ENCODE measurements around the gene HSPB8.
"Not testable (repeated sequence)": the region's sequence is repeated elsewhere in the genome, so short reads cannot be mapped to it uniquely, and the experiment has no call there.

The HSPB8 gene

DNA sequence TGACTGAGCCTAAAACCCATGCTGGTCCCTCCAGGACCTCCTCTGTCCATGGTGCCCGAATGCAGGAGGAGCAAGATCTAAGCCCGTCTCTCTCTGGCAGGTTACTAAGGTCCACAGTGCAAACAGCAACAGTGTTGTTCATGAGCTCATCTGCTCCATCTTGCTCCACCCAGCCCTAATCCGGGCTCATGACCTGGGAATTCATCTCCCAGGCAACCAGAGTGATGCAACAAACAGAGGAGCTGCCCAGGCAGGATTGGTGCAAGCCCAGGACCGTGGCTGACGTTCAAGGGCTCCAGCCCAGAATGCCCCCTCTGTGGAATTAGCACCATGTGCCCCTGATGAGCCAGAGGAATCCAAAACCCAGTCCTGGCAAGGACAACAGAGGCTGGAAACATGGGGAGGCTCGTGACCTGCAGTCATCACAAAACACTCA, 29.9 kb downstream of the HSPB8 start:
- no peak for DNase-seq

- DNase-seq: no peak
Measured at GRCh38 chr12:119211884-119212283, 33.2 kb downstream of the HSPB8 start.

GRCh38 chr12:119216084-119216483, 37.4 kb downstream of the HSPB8 start:
- DNase-seq: no peak

DNA sequence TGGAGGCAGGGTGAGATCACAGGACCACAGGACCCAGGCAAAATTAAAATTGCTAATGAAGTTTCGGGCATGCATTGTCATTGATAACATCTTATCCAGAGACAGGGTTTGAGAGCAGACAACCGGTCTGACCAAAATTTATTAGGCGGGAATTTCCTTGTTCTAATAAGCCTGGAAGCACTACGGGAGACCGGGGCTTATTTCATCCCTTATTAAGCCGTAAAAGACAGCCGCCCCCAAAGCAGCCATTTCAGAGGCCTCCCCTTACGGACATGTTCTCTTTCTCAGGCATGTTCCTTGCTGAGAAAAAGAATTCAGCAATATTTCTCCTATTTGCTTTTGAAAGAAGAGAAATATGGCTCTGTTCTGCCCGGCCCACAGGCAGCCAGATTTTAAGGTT, 40.1 kb downstream of the HSPB8 start:
- not testable (repeated sequence) for DNase-seq

DNA sequence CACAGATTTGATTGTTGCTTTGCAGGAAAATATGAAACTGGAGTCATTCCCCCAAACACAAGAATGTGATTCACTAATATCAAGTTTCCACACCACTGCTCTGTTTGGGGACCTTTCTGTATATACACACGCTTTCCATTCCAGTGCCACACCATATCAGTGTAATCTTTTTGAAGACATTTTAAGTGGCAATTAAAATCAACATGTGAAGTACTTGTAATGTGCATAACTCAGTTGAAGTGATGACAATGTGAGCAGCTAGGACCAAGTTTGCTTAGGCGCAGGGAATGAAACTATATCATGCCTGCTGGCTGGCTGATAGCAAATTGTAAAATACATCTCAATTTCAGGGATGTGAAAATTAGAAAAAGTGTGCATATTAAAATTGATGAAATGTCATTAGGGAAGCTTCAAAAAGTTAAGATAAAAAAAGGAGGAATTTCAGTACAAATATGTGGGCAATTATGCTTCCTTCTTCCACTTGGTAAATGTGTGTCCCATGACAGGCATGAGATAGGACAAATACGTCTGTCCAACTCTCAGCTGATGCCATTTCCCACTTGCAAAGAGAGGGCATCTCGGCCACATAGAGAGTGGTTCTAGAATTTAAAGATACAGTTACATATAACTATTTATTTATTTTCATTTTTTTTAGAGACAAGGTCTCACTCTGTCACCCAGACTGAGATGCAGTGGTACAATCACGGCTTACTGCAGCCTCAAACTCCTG, 43.7 kb downstream of the HSPB8 start:
- DNase-seq: no peak

DNA sequence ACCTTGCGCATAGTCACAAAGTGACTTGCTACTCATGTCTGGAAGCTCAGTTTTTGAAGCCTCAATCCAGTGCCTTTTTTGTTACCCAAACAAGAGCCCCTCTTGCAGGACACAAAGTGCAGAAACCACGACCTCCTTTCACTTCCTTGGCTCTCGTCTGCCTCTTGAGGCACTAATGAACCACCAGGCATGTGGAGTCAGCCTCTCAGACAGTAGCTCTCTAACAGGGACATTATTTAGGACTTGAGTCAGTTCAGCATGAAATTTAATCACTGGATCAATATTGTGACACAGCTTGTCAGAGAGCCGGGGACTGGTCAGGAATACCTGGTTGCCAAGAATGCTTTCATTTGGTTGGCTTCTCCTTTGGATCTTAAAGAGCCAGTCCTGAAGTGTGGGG, 46.7 kb downstream of the HSPB8 start:
- DNase-seq: no peak

GRCh38 chr12:119227292-119227691, 48.6 kb downstream of the HSPB8 start:
- DNase-seq: no peak

- no peak for DNase-seq
Measured at GRCh38 chr12:119229205-119229604, 50.5 kb downstream of the HSPB8 start.

DNA sequence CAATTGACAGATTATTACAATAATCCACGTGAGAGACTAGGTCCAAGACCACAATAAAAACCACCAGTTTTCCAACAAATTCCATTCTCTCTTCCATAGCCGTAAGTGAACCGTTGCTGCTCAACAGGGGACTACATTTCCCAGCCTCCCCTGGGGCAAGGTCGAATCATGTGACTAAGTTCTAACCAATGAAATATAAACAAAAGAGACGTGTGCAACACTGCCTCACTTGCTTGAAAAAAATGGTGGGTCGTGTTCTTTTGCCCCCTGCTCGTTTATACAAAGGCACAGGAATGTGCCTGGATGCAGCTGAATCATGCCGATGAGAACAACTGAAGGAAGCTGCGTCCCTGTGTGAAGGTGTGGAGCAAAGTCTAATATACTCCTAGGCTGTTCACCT, 51.1 kb downstream of the HSPB8 start:
- no peak for DNase-seq

- no peak for DNase-seq
Measured at GRCh38 chr12:119230807-119231206, 52.1 kb downstream of the HSPB8 start.

- no peak for DNase-seq
Measured at GRCh38 chr12:119231774-119232173, 53.0 kb downstream of the HSPB8 start.

DNA sequence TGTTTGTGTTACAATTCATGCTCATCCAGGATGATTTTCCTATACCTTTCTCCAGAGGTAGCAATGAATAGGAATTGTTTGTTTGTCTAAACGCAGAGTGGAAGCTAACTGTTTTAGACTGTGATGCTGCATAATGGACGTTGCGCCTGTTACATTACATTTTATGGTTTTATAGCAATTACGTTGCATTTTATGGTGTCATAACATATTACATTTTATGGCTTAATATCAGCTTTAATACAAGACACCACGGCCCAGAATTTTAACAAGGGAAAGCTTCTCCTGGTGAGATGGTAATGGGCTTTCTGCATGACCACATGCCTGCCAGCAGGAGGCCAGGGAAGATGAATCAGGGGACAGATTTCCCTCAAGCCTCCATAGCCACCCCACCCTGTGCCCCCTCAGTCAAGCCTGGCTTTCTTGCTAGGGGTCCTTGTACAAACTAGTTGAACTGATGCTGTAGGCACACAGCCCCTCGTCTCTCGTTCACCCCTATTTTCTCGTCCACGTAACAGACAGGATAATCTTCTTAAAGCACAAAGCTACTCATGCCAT, 56.5 kb downstream of the HSPB8 start:
- DNase-seq: no peak

GRCh38 chr12:119236372-119236771, 57.6 kb downstream of the HSPB8 start:
- no peak for DNase-seq

DNA sequence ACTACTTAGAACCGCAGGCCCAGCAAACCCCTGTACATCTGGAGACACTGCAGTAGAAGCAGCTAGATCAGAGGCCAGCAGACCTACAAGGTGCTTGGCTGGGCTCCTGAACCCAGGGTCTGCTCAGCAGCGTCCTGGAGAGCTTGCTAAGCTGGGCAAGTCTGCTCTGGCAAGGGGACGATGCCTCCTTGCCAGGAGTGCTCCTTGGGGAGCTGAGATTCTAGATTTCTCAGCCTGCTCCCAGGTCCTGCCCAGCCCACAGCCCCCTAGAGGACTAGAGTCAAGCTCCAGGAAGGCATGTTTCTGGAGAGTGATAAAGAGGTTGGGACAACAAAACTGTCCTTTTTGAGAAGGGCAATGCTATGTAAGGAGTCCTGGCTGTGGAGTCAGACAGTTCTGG, 60.3 kb downstream of the HSPB8 start:
- DNase-seq: no peak

GRCh38 chr12:119241049-119241448, 62.3 kb downstream of the HSPB8 start:
- DNase-seq: no peak

- no peak for DNase-seq
Measured at GRCh38 chr12:119241580-119242169, 62.9 kb downstream of the HSPB8 start.
